CD4-positive, alpha-beta T cell (primary cell): Measurements from ENCODE around the gene ADGRB3. TPM values are rescaled to one million over a fixed set of nuclear protein-coding genes. Genes with fewer than 3 reads are reported as not detected.

Source experiments
- ATAC-seq: fragments of 200-7000 bp; cut with Tn5 transposase; one replicate; pipeline ENCODE4 v1.10.0; 2022; ENCODE audit warnings: mild to moderate bottlenecking; ENCODE audit not compliant: poor library complexity
- CTCF ChIA-PET: fragments of 350-600 bp; sonication (Branson Sonifier 250); formaldehyde crosslinking; loops from one replicate; lab custom pipeline; 2021; ENCODE audit warnings: antibody characterized with exemption, inconsistent platforms; lab: Charles Lee
- POLR2A ChIA-PET: fragments of 350-600 bp; sonication (Branson Sonifier 250); formaldehyde crosslinking; loops from one replicate; lab custom pipeline; 2021; ENCODE audit warnings: antibody characterized with exemption, inconsistent platforms; lab: Charles Lee
- DNase-seq, 14 experiments: peaks; one replicate each; pipeline ENCODE4 v3.0.0-alpha.2; 2013 to 2020; ENCODE audit warnings: mixed read lengths in 2 of 14
- H3K27ac ChIP-seq, 2 donors: one replicate each; pipeline versions ENCODE4 v1.5.1 to v1.7.0; 2013; ENCODE audit warnings: low read length in 2 of 2, low read depth in 1 of 2, mild to moderate bottlenecking in 1 of 2
- H3K27me3 ChIP-seq, 2 experiments: 1 replicate in 1 of 2; 2 replicates in 1 of 2; pipeline versions ENCODE4 v1.6.1 to v1.7.0; 2013; ENCODE audit warnings: low read length in 2 of 2, control low read depth in 1 of 2, mild to moderate bottlenecking in 1 of 2, moderate library complexity in 1 of 2; ENCODE audit not compliant: insufficient read depth in 2 of 2, control insufficient read depth in 1 of 2
- H3K36me3 ChIP-seq: one replicate; pipeline ENCODE4 v1.6.1; 2013; ENCODE audit warnings: low read length, control low read depth; ENCODE audit not compliant: insufficient read depth
- H3K4me1 ChIP-seq: one replicate; pipeline ENCODE4 v1.6.1; 2013; ENCODE audit warnings: low read length, control low read depth; ENCODE audit not compliant: insufficient read depth
- H3K4me3 ChIP-seq: one replicate; pipeline ENCODE4 v1.5.1; 2013; ENCODE audit warnings: mild to moderate bottlenecking, low read length, moderate library complexity
- H3K9me3 ChIP-seq, 2 experiments: 1 replicate in 1 of 2; 2 replicates in 1 of 2; pipeline versions ENCODE4 v1.6.1 to v1.7.0; 2013; ENCODE audit warnings: low read length in 2 of 2, mild to moderate bottlenecking in 2 of 2, control low read depth in 1 of 2, moderate library complexity in 1 of 2; ENCODE audit not compliant: control insufficient read depth in 1 of 2, insufficient read depth in 1 of 2
- H3K27ac Mint-ChIP-seq: one replicate; pipeline ENCODE4 v1.8.0; 2020; ENCODE audit warnings: mixed read lengths
- H3K27me3 Mint-ChIP-seq: one replicate; pipeline ENCODE4 v1.8.0; 2021; ENCODE audit warnings: mixed read lengths
- H3K36me3 Mint-ChIP-seq: one replicate; pipeline ENCODE4 v1.8.0; 2021; ENCODE audit warnings: low read depth, mixed read lengths
- H3K4me1 Mint-ChIP-seq: one replicate; pipeline ENCODE4 v1.8.0; 2021; ENCODE audit warnings: low read depth, mixed read lengths
- H3K4me3 Mint-ChIP-seq: one replicate; pipeline ENCODE4 v1.8.0; 2020; ENCODE audit warnings: mild to moderate bottlenecking, mixed read lengths
- H3K9me3 Mint-ChIP-seq: one replicate; pipeline ENCODE4 v1.8.0; 2020; ENCODE audit warnings: mixed read lengths
- intact Hi-C, 2 experiments: fragments of 100-400 bp; cut with DNase I in 1 of 2; cut with micrococcal nuclease in 1 of 2; formaldehyde crosslinking; loops; one replicate each; pipeline versions ENCODE4 v1.15.1 to v1.9.0; 2023 to 2025; cut with DNase I, micrococcal nuclease
- total RNA-seq, 174 experiments: library from RNA in 2 of 174; stranded (reverse) in 2 of 174; gene quantifications; one replicate each; pipeline ENCODE4 v1.2.3 and lab custom pipeline; 2021 to 2026
- TF ChIP-seq, protein P1 (sequence below): fragments of 200-600 bp; IDR thresholded peaks from one replicate; pipeline ENCODE4 v1.8.0; 2022; ENCODE audit warnings: antibody characterized with exemption, mild to moderate bottlenecking

Gene ADGRB3
- total RNA-seq, 2 experiments from 2014 or later = not detected

DNA sequence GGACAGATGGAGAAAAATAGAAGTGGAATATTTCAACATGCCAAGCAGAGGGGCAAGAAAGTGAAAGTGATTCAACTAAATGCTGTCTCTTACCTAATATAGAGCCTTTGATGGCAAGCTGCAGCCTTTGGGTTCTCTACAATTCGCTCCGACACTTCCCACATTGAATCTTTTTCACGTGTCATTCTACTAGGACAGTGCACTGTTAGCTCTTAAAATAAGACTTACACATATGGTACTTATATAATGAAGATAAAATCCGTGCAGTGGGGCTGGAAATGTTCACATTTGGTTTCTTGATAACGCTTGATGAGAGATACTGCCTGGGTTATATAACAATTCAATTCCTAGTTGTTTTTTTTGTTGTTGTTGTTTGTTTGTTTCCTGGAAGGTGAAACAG, 659.3 kb downstream of the ADGRB3 start:
- no peaks in the 10 kb centered on the region for H3K36me3 Mint-ChIP-seq
- CTCF ChIA-PET = no interaction called here
- Histone ChIP-seq H3K36me3 (no peaks in the 10 kb centered on the region), H3K9me3 (no peaks in the 10 kb centered on the region), H3K4me1 (no peaks in the 10 kb centered on the region), H3K27me3 (no peaks in the 10 kb centered on the region), H3K27ac (no peak overlapping the region), H3K4me3 (no peak overlapping the region)
- TF ChIP-seq, protein P1, sequence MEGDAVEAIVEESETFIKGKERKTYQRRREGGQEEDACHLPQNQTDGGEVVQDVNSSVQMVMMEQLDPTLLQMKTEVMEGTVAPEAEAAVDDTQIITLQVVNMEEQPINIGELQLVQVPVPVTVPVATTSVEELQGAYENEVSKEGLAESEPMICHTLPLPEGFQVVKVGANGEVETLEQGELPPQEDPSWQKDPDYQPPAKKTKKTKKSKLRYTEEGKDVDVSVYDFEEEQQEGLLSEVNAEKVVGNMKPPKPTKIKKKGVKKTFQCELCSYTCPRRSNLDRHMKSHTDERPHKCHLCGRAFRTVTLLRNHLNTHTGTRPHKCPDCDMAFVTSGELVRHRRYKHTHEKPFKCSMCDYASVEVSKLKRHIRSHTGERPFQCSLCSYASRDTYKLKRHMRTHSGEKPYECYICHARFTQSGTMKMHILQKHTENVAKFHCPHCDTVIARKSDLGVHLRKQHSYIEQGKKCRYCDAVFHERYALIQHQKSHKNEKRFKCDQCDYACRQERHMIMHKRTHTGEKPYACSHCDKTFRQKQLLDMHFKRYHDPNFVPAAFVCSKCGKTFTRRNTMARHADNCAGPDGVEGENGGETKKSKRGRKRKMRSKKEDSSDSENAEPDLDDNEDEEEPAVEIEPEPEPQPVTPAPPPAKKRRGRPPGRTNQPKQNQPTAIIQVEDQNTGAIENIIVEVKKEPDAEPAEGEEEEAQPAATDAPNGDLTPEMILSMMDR = no peak
- POLR2A ChIA-PET = no interaction called here
- intact Hi-C loops = no loop called here
- no peak overlapping the region for H3K4me3 Mint-ChIP-seq
- no peak overlapping the region for H3K27ac Mint-ChIP-seq
- no peaks in the 10 kb centered on the region for H3K4me1 Mint-ChIP-seq
- H3K27me3 Mint-ChIP-seq = no peaks in the 10 kb centered on the region
- DNase-seq (no peak), ATAC-seq (no peak)
- no peaks in the 10 kb centered on the region for H3K9me3 Mint-ChIP-seq

DNA sequence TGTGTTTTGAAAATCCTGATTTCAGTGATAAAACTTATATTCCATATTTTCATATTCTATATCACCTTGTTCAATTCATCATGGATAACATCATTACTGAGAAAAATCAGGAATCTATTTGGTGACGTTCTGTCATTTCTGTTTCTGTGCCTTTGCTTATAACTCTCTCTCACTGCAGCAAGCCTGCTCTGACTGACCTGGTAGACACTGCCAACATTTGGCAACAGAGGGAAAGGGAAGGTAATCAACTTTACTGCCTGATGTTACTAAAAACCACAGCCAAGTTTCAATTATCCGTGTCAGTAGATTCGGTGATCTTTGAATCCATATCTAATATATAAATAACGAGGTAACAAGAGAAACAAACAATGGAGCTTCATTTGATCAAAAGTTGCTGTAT, 659.8 kb downstream of the ADGRB3 start:
- POLR2A ChIA-PET = no interaction called here
- Mint-ChIP-seq H3K9me3 (no peaks in the 10 kb centered on the region), H3K36me3 (no peaks in the 10 kb centered on the region), H3K4me3 (no peak overlapping the region), H3K27ac (no peak overlapping the region), H3K4me1 (no peaks in the 10 kb centered on the region), H3K27me3 (no peaks in the 10 kb centered on the region)
- no peaks in the 10 kb centered on the region for H3K4me1 ChIP-seq
- no peak for ATAC-seq
- no peak for DNase-seq
- no peaks in the 10 kb centered on the region for H3K36me3 ChIP-seq
- intact Hi-C loops = no loop called here
- no peak overlapping the region for H3K4me3 ChIP-seq
- no peaks in the 10 kb centered on the region for H3K9me3 ChIP-seq
- TF ChIP-seq, protein P1 = no peak
- H3K27ac ChIP-seq = no peak overlapping the region
- CTCF ChIA-PET = no interaction called here
- no peaks in the 10 kb centered on the region for H3K27me3 ChIP-seq

DNA sequence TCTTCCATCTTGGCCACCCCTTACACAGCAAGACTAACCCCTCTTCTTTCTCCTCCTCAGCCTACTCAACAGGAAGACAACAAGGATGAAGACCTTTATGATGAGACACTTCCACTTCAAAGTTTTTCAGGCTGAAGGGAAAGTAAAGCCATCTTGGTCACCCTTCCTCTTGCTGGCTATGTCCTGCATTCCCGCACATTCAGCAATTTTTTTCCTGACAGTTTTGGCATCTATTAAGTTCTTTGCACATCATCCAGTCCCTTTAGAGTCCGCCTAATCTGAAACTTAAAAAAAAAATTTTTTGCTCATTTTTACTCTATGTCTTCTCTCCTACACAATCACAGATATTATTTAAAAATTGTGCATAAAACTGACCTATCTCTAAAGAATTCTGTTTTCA, 668.3 kb downstream of the ADGRB3 start:
- H3K36me3 ChIP-seq = no peaks in the 10 kb centered on the region
- ChIA-PET CTCF (no interaction called here), POLR2A (no interaction called here)
- H3K27ac Mint-ChIP-seq = no peak overlapping the region
- DNase-seq (no peak), ATAC-seq (no peak)
- no peaks in the 10 kb centered on the region for H3K27me3 ChIP-seq
- H3K27ac ChIP-seq = no peak overlapping the region
- TF ChIP-seq, protein P1 = no peak
- no peaks in the 10 kb centered on the region for H3K9me3 Mint-ChIP-seq
- no peak overlapping the region for H3K4me3 Mint-ChIP-seq
- no peak overlapping the region for H3K4me3 ChIP-seq
- H3K4me1 Mint-ChIP-seq = no peaks in the 10 kb centered on the region
- H3K27me3 Mint-ChIP-seq = no peaks in the 10 kb centered on the region
- no peaks in the 10 kb centered on the region for H3K4me1 ChIP-seq
- intact Hi-C loops = no loop called here
- H3K9me3 ChIP-seq = no peaks in the 10 kb centered on the region
- no peaks in the 10 kb centered on the region for H3K36me3 Mint-ChIP-seq
